SK-N-SH (cell line): ENCODE data around the gene AGBL1.

Experiments used
- NRF1 ChIP-seq: IDR thresholded peaks from 2 replicates; pipeline ENCODE4 v1.6.1; 2012; ENCODE audit warnings: low read depth, mild to moderate bottlenecking, low read length
- RFX5 ChIP-seq: IDR thresholded peaks from 2 replicates; pipeline ENCODE4 v1.6.1; 2012; ENCODE audit warnings: mild to moderate bottlenecking, improper control_type of control experiment, low read length
- TAF1 ChIP-seq: IDR thresholded peaks from 2 replicates; pipeline ENCODE4 v1.6.1; 2012; ENCODE audit warnings: low read depth, mild to moderate bottlenecking, low read length, moderate library complexity, borderline replicate concordance
- TCF12 ChIP-seq: IDR thresholded peaks from 2 replicates; pipeline ENCODE4 v1.4.0; 2012
- YY1 ChIP-seq: IDR thresholded peaks from 2 replicates; pipeline ENCODE4 v1.4.0; 2012; ENCODE audit warnings: low read depth, mild to moderate bottlenecking
- TF ChIP-seq, protein P1 (sequence below): fragments of 200-600 bp; sonication (generic); IDR thresholded peaks from 2 replicates; pipeline ENCODE4 v1.6.1; 2017; ENCODE audit warnings: antibody characterized with exemption, mild to moderate bottlenecking, moderate library complexity
- TF ChIP-seq, protein P2 (sequence below): IDR thresholded peaks from 2 replicates; pipeline ENCODE4 v1.6.1; 2012; ENCODE audit warnings: mild to moderate bottlenecking, low read depth, low read length, moderate library complexity

DNA sequence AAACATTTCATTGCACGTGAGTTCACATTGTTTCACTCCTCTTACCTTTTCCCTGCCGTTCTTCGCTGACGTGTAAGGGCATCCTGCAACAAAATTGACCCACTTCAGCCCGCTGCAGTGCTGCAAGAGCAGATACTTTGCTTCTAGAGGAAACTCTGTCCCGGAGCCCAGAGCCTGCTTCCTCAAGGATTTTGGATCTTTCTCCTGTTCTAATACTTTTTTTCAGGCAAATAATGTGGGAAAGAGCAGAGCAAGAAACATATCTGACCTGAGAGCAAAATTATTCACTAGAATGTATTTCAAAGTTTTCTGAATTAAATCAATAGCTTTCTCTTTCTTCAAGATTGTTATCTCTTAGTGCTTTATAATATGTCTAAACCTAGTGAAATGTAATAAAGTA is 303.9 kb downstream of the AGBL1 start:
- TF ChIP-seq, protein P1, sequence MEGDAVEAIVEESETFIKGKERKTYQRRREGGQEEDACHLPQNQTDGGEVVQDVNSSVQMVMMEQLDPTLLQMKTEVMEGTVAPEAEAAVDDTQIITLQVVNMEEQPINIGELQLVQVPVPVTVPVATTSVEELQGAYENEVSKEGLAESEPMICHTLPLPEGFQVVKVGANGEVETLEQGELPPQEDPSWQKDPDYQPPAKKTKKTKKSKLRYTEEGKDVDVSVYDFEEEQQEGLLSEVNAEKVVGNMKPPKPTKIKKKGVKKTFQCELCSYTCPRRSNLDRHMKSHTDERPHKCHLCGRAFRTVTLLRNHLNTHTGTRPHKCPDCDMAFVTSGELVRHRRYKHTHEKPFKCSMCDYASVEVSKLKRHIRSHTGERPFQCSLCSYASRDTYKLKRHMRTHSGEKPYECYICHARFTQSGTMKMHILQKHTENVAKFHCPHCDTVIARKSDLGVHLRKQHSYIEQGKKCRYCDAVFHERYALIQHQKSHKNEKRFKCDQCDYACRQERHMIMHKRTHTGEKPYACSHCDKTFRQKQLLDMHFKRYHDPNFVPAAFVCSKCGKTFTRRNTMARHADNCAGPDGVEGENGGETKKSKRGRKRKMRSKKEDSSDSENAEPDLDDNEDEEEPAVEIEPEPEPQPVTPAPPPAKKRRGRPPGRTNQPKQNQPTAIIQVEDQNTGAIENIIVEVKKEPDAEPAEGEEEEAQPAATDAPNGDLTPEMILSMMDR: no peak
- TF ChIP-seq TAF1 (no peak), TCF12 (no peak), NRF1 (no peak), RFX5 (no peak), YY1 (no peak)
- TF ChIP-seq, protein P2, sequence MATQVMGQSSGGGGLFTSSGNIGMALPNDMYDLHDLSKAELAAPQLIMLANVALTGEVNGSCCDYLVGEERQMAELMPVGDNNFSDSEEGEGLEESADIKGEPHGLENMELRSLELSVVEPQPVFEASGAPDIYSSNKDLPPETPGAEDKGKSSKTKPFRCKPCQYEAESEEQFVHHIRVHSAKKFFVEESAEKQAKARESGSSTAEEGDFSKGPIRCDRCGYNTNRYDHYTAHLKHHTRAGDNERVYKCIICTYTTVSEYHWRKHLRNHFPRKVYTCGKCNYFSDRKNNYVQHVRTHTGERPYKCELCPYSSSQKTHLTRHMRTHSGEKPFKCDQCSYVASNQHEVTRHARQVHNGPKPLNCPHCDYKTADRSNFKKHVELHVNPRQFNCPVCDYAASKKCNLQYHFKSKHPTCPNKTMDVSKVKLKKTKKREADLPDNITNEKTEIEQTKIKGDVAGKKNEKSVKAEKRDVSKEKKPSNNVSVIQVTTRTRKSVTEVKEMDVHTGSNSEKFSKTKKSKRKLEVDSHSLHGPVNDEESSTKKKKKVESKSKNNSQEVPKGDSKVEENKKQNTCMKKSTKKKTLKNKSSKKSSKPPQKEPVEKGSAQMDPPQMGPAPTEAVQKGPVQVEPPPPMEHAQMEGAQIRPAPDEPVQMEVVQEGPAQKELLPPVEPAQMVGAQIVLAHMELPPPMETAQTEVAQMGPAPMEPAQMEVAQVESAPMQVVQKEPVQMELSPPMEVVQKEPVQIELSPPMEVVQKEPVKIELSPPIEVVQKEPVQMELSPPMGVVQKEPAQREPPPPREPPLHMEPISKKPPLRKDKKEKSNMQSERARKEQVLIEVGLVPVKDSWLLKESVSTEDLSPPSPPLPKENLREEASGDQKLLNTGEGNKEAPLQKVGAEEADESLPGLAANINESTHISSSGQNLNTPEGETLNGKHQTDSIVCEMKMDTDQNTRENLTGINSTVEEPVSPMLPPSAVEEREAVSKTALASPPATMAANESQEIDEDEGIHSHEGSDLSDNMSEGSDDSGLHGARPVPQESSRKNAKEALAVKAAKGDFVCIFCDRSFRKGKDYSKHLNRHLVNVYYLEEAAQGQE: no peak
